Measurements from ENCODE around the gene SLC2A8.

Gene SLC2A8

GRCh38 chr9:127403507-127404192 lies 6.7 kb downstream of the SLC2A8 start:
- DNase-seq (ENCODE audit: low spot score) = no peak

GRCh38 chr9:127404631-127405030 lies 7.7 kb downstream of the SLC2A8 start:
- DNase-seq (ENCODE audit: low spot score) = no peak

GRCh38 chr9:127405344-127406125 lies 8.6 kb downstream of the SLC2A8 start:
- no peak for DNase-seq (ENCODE audit: low spot score)

GRCh38 chr9:127406799-127407491 lies 10.0 kb downstream of the SLC2A8 start:
- no peak for DNase-seq (ENCODE audit: low spot score)

GRCh38 chr9:127407492-127407843 lies 10.5 kb downstream of the SLC2A8 start:
- DNase-seq (ENCODE audit: low spot score) = no peak

- DNase-seq (ENCODE audit: low spot score) = no peak
Measured at GRCh38 chr9:127411122-127411521, 14.2 kb downstream of the SLC2A8 start.

GRCh38 chr9:127415141-127415540 lies 18.2 kb downstream of the SLC2A8 start:
- no peak for DNase-seq (ENCODE audit: low spot score)

- DNase-seq (ENCODE audit: low spot score) = no peak
Measured at GRCh38 chr9:127415657-127416056, 18.7 kb downstream of the SLC2A8 start.

GRCh38 chr9:127417131-127418036 lies 20.4 kb downstream of the SLC2A8 start:
- peak; percentile 52 for DNase-seq (ENCODE audit: low spot score)

- no peak for DNase-seq (ENCODE audit: low spot score)
Measured at GRCh38 chr9:127418037-127418471, 21.1 kb downstream of the SLC2A8 start.

GRCh38 chr9:127419348-127419747 lies 22.4 kb downstream of the SLC2A8 start:
- no peak for DNase-seq (ENCODE audit: low spot score)

- DNase-seq (ENCODE audit: low spot score) = no peak
Measured at GRCh38 chr9:127421057-127421456, 24.1 kb downstream of the SLC2A8 start.

- no peak for DNase-seq (ENCODE audit: low spot score)
Measured at GRCh38 chr9:127422133-127422782, 25.3 kb downstream of the SLC2A8 start.

- DNase-seq (ENCODE audit: low spot score) = no peak
Measured at GRCh38 chr9:127422787-127423186, 25.8 kb downstream of the SLC2A8 start.

GRCh38 chr9:127423476-127423933 lies 26.5 kb downstream of the SLC2A8 start:
- DNase-seq (ENCODE audit: low spot score) = peak; percentile 44

GRCh38 chr9:127423934-127424675 lies 27.1 kb downstream of the SLC2A8 start, which contains the start of gene ZNF79:
Gene ZNF79, plus strand, starts transcription at chr9:127424382. Its CDS starts 406 bp downstream, at chr9:127424788.
- DNase-seq (ENCODE audit: low spot score) = peak; percentile 99

GRCh38 chr9:127424676-127424999 lies 27.7 kb downstream of the SLC2A8 start:
- DNase-seq (ENCODE audit: low spot score) = no peak

- DNase-seq (ENCODE audit: low spot score) = no peak
Measured at GRCh38 chr9:127426756-127427155, 29.8 kb downstream of the SLC2A8 start.

GRCh38 chr9:127428348-127428747 lies 31.4 kb downstream of the SLC2A8 start:
- no peak for DNase-seq (ENCODE audit: low spot score)

GRCh38 chr9:127430415-127430814 lies 33.4 kb downstream of the SLC2A8 start:
- no peak for DNase-seq (ENCODE audit: low spot score)

Measured in AG08395 (cell line).